Measurements from ENCODE around the gene C2CD5. TPM values are rescaled to one million over a fixed set of nuclear protein-coding genes. Genes with fewer than 3 reads are reported as not detected.
"Not testable (repeated sequence)": the region's sequence is repeated elsewhere in the genome, so short reads cannot be mapped to it uniquely, and the experiment has no call there.

C2CD5 gene
- total RNA-seq, 2 experiments from 2014 or later: 48.5 to 54.2 TPM

GRCh38 chr12:22457085-22457484, 87.3 kb downstream of the C2CD5 start:
- DNase-seq (no peak), ATAC-seq (ENCODE audit: low read depth) (no peak)
- Mint-ChIP-seq H3K36me3 (peaks cover 18% of the 10 kb centered on the region), H3K4me3 (no peak overlapping the region), H3K27me3 (no peaks in the 10 kb centered on the region), H3K4me1 (peaks cover 2% of the 10 kb centered on the region), H3K27ac (no peak overlapping the region), H3K9me3 (no peaks in the 10 kb centered on the region)
- POLR2A ChIA-PET: no interaction called here

GRCh38 chr12:22453511-22453910, 90.8 kb downstream of the C2CD5 start:
- ATAC-seq (ENCODE audit: low read depth) (no peak), DNase-seq (no peak)
- H3K9me3 Mint-ChIP-seq: no peaks in the 10 kb centered on the region
- peaks cover 21% of the 10 kb centered on the region for H3K36me3 Mint-ChIP-seq
- H3K27ac Mint-ChIP-seq: no peak overlapping the region
- POLR2A ChIA-PET: no interaction called here
- no peaks in the 10 kb centered on the region for H3K27me3 Mint-ChIP-seq
- peaks cover 1% of the 10 kb centered on the region for H3K4me1 Mint-ChIP-seq
- H3K4me3 Mint-ChIP-seq: no peak overlapping the region

- Mint-ChIP-seq H3K9me3 (no peaks in the 10 kb centered on the region), H3K27ac (no peak overlapping the region), H3K27me3 (no peaks in the 10 kb centered on the region), H3K4me3 (no peak overlapping the region), H3K36me3 (peaks cover 7% of the 10 kb centered on the region), H3K4me1 (peaks cover 2% of the 10 kb centered on the region)
- no peak for DNase-seq
- POLR2A ChIA-PET: no interaction called here
- ATAC-seq (ENCODE audit: low read depth): no peak
These were observed 97.1 kb downstream of the C2CD5 start for GRCh38 chr12:22447223-22447622.

- H3K4me3 Mint-ChIP-seq; DNase-seq; H3K36me3 Mint-ChIP-seq; H3K9me3 Mint-ChIP-seq; ATAC-seq (ENCODE audit: low read depth); H3K27ac Mint-ChIP-seq; H3K4me1 Mint-ChIP-seq; H3K27me3 Mint-ChIP-seq; POLR2A ChIA-PET: not testable (repeated sequence)
These were observed 100.1 kb downstream of the C2CD5 start for GRCh38 chr12:22444317-22444665.

GRCh38 chr12:22443379-22444316, 100.7 kb downstream of the C2CD5 start:
- peak; percentile 96 for ATAC-seq (ENCODE audit: low read depth)
- H3K27me3 Mint-ChIP-seq: no peaks in the 10 kb centered on the region
- POLR2A ChIA-PET: no interaction called here

GRCh38 chr12:22437031-22437806, 107.1 kb downstream of the C2CD5 start:
- no peak overlapping the region for H3K27ac Mint-ChIP-seq
- H3K36me3 Mint-ChIP-seq: no peaks in the 10 kb centered on the region
- H3K4me1 Mint-ChIP-seq: peaks cover 2% of the 10 kb centered on the region
- no peaks in the 10 kb centered on the region for H3K9me3 Mint-ChIP-seq
- no peaks in the 10 kb centered on the region for H3K27me3 Mint-ChIP-seq
- ATAC-seq (ENCODE audit: low read depth) (no peak), DNase-seq (no peak)
- POLR2A ChIA-PET: no interaction called here
- H3K4me3 Mint-ChIP-seq: no peak overlapping the region

More at GRCh38 chr12:22443379-22444316, 100.7 kb downstream of the C2CD5 start:
- Mint-ChIP-seq H3K36me3 (peaks cover 2% of the 10 kb centered on the region), H3K4me1 (peaks cover 4% of the 10 kb centered on the region), H3K27ac (no peak overlapping the region), H3K9me3 (no peaks in the 10 kb centered on the region), H3K4me3 (no peak overlapping the region)
- DNase-seq: no peak

GRCh38 chr12:22435583-22435982, 108.8 kb downstream of the C2CD5 start:
- no peaks in the 10 kb centered on the region for H3K27me3 Mint-ChIP-seq
- no peak for DNase-seq
- H3K4me1 Mint-ChIP-seq: peaks cover 8% of the 10 kb centered on the region
- POLR2A ChIA-PET: no interaction called here
- H3K4me3 Mint-ChIP-seq: no peak overlapping the region
- no peak for ATAC-seq (ENCODE audit: low read depth)
- H3K27ac Mint-ChIP-seq: no peak overlapping the region
- H3K36me3 Mint-ChIP-seq: no peaks in the 10 kb centered on the region
- H3K9me3 Mint-ChIP-seq: no peaks in the 10 kb centered on the region

GRCh38 chr12:22431693-22432251, 112.6 kb downstream of the C2CD5 start:
- H3K4me1 Mint-ChIP-seq: peaks cover 6% of the 10 kb centered on the region
- DNase-seq: no peak
- H3K4me3 Mint-ChIP-seq: peak overlapping the region; percentile 58
- POLR2A ChIA-PET: no interaction called here
- H3K36me3 Mint-ChIP-seq: no peaks in the 10 kb centered on the region
- H3K27ac Mint-ChIP-seq: peak overlapping the region; percentile 42
- no peak for ATAC-seq (ENCODE audit: low read depth)
- no peaks in the 10 kb centered on the region for H3K27me3 Mint-ChIP-seq
- H3K9me3 Mint-ChIP-seq: no peaks in the 10 kb centered on the region

GRCh38 chr12:22416801-22417200, 127.5 kb downstream of the C2CD5 start:
- peaks cover 2% of the 10 kb centered on the region for H3K4me1 Mint-ChIP-seq
- no peak for ATAC-seq (ENCODE audit: low read depth)
- no peaks in the 10 kb centered on the region for H3K9me3 Mint-ChIP-seq
- no peak overlapping the region for H3K4me3 Mint-ChIP-seq
- DNase-seq: no peak
- POLR2A ChIA-PET: no interaction called here
- no peak overlapping the region for H3K27ac Mint-ChIP-seq
- no peaks in the 10 kb centered on the region for H3K36me3 Mint-ChIP-seq
- H3K27me3 Mint-ChIP-seq: no peaks in the 10 kb centered on the region

- Mint-ChIP-seq H3K27ac (no peak overlapping the region), H3K4me1 (peaks cover 2% of the 10 kb centered on the region), H3K36me3 (no peaks in the 10 kb centered on the region), H3K4me3 (no peak overlapping the region), H3K27me3 (no peaks in the 10 kb centered on the region), H3K9me3 (no peaks in the 10 kb centered on the region)
- ATAC-seq (ENCODE audit: low read depth) (no peak), DNase-seq (no peak)
- POLR2A ChIA-PET: no interaction called here
These were observed 128.7 kb downstream of the C2CD5 start for GRCh38 chr12:22415342-22416309.

GRCh38 chr12:22414742-22415141, 129.6 kb downstream of the C2CD5 start:
- peaks cover 2% of the 10 kb centered on the region for H3K4me1 Mint-ChIP-seq
- DNase-seq: no peak
- no peaks in the 10 kb centered on the region for H3K27me3 Mint-ChIP-seq
- ATAC-seq (ENCODE audit: low read depth): no peak
- no peak overlapping the region for H3K27ac Mint-ChIP-seq
- H3K9me3 Mint-ChIP-seq: no peaks in the 10 kb centered on the region
- H3K4me3 Mint-ChIP-seq: no peak overlapping the region
- H3K36me3 Mint-ChIP-seq: no peaks in the 10 kb centered on the region
- POLR2A ChIA-PET: no interaction called here

GRCh38 chr12:22413592-22413991, 130.8 kb downstream of the C2CD5 start:
- H3K27ac Mint-ChIP-seq: no peak overlapping the region
- H3K4me3 Mint-ChIP-seq: no peak overlapping the region

GRCh38 chr12:22412581-22412980, 131.8 kb downstream of the C2CD5 start:
- no peak for DNase-seq

More at GRCh38 chr12:22413592-22413991, 130.8 kb downstream of the C2CD5 start:
- ATAC-seq (ENCODE audit: low read depth) (no peak), DNase-seq (no peak)
- H3K9me3 Mint-ChIP-seq: no peaks in the 10 kb centered on the region
- no peaks in the 10 kb centered on the region for H3K27me3 Mint-ChIP-seq
- peaks cover 6% of the 10 kb centered on the region for H3K4me1 Mint-ChIP-seq
- POLR2A ChIA-PET: no interaction called here
- no peaks in the 10 kb centered on the region for H3K36me3 Mint-ChIP-seq

More at GRCh38 chr12:22412581-22412980, 131.8 kb downstream of the C2CD5 start:
- POLR2A ChIA-PET: no interaction called here
- ATAC-seq (ENCODE audit: low read depth): no peak
- Mint-ChIP-seq H3K4me1 (peaks cover 6% of the 10 kb centered on the region), H3K27me3 (no peaks in the 10 kb centered on the region), H3K36me3 (no peaks in the 10 kb centered on the region), H3K27ac (no peak overlapping the region), H3K4me3 (no peak overlapping the region), H3K9me3 (no peaks in the 10 kb centered on the region)
